A673 (cell line): ENCODE results near the gene JMJD1C.

Experiments used
- CTCF ChIP-seq: fragments of 300-800, 200-600 bp; sonication (generic); conservative IDR thresholded peaks from 2 replicates; pipeline ENCODE4 v1.5.1; 2017; ENCODE audit warnings: low read depth, mild to moderate bottlenecking, antibody characterized with exemption, low read length, moderate library complexity, mixed read lengths
- EZH2 ChIP-seq: fragments of 200-600 bp; sonication (generic); IDR thresholded peaks from 2 replicates; pipeline ENCODE4 v1.6.1; 2017; ENCODE audit warnings: borderline replicate concordance, low read depth, mild to moderate bottlenecking, mixed read lengths, antibody characterized with exemption, low read length; ENCODE audit not compliant: poor library complexity, severe bottlenecking

DNA sequence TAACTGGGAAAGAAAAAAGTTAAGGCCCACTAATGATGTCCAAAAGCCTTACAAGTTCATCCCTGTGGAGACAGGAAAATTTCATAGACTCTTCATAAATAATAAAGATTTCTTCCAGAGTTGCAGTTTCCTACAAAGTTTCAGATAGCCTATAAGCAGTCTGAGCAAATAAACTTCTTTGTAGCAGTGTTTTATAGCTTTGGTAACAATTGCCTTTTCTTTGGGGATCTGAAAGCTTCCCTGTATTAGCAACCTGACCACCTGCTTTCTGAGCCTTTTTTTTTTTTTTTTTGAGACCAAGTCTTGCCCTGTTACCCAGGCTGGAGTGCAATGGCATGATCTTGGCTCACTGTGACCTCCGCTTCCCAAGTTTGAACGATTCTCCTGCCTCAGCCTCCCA lies 182.7 kb downstream of the JMJD1C start:
- TF ChIP-seq CTCF (no peak), EZH2 (no peak)
